NCI-H1436 treated with DMSO at 0.1 percent for 48 hours (cell line): ENCODE results near the gene SLC18A3.

Experiments
- DNase-seq: peaks from one replicate; lab custom pipeline; 2025; lab: John Stamatoyannopoulos, UW

SLC18A3 gene

DNA sequence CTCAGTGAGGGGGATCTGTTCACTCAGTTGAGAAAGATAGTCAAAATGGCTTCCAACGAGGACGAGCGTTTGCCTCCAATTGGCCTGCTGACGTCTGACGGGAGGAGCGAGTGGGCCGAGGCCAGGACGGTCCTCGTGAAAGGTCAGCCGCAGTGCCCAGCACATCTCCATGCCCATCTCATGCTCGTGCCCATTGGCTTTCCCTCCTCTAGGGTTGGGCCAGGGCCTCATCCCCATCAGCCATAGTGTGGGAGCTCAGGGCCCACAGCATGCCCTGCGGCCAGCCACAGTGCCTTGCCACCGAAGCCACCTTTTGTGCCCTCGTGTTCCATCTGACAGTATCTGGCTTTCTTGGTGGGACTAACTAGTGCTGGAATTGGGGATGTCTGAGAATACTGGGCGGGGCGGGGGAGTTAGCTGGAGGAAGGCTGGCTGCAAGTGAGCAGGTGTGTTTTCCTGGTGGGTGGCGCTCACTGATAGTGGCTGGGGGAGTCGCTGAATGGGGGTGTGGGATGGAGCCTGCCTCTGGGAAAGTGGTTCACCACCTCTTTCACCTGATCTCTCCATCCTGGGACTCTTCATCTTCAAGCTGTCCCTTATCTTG is 17.6 kb downstream of the SLC18A3 start:
- DNase-seq: no peak

DNA sequence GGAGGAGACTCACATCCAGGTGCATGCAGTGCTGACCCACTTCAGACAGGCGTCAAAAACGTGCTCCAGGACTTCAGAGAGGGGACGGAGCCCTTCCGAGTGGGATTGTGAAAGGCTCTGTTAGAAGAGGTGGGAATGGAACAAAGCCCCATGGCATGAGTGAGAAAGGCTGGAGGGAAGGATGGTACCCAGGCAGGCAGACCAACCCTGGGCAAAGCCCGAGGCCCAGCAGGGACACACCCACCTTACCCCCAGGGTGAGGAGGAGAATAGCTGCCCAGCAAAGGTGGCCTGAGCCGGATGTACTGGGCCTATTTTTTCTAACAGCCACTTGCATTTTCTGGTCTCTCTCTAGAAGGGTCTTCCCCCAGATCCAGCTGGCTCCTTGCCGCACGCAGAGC is 18.5 kb downstream of the SLC18A3 start:
- DNase-seq: no peak

DNA sequence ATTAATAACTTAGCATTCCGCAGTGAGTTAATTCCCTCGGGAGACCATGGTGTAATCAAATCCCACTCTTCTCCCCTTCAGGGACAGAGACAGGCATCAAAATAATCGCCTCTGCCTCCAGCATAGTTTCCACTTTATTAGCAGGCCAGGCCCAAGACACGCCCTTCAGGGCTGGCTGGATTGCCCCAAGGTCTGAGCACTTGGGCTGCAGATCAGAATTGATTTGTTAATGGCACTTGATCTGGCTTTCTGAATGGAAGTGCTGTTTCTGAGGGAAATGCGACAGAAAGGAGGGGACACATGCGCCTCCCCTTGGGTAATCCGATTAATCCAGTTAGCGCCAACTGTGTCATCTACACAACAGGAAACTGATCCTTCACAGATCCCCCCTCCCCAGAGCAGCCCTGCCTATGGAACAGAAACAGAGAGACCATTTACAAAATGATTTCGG is 19.3 kb downstream of the SLC18A3 start:
- no peak for DNase-seq

- DNase-seq: no peak
These were observed 21.9 kb downstream of the SLC18A3 start for GRCh38 chr10:49631975-49632374.

DNA sequence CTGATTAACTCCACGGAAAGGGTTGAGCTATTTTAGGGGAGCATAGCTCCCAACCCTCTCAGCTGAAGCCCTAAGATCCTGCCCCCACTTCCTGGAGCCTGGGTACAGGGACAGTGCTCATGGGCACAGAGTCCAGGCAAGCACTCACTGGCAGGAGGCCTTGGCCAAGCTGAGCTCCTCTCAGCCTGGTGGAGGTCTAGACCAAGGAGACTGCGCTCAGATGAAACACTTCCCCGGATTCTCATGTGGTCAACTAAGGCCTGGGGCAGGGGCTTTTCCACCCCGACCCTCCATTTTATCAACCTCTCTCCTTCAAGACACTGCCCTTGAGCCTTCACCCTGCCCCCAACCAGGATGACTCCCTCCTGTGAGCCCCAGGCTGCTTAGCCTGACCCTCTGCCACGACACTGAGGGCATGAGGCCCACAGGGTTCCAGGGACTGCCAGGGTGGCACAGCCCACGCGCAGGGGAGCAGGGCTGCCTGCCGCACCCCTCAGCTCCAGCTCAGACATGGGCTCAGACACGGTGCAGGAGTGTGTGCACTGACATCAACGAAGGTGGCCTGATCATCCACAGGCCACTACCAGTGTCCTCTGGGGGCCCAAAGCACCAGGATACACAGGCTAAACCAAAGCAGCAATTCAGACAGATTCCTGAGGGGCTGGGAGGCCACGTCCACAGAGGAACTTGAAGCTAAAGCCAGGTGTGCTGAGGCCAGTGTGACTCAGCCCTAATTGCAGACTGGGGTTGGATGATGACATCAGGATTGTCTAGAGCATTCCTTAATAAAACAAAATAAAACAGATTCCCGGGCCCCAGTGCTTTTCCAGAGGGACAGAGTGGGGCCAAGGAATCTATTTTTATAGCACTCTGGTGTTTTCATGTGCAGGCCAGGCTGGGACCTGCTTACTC is 22.6 kb downstream of the SLC18A3 start:
- DNase-seq: no peak

DNA sequence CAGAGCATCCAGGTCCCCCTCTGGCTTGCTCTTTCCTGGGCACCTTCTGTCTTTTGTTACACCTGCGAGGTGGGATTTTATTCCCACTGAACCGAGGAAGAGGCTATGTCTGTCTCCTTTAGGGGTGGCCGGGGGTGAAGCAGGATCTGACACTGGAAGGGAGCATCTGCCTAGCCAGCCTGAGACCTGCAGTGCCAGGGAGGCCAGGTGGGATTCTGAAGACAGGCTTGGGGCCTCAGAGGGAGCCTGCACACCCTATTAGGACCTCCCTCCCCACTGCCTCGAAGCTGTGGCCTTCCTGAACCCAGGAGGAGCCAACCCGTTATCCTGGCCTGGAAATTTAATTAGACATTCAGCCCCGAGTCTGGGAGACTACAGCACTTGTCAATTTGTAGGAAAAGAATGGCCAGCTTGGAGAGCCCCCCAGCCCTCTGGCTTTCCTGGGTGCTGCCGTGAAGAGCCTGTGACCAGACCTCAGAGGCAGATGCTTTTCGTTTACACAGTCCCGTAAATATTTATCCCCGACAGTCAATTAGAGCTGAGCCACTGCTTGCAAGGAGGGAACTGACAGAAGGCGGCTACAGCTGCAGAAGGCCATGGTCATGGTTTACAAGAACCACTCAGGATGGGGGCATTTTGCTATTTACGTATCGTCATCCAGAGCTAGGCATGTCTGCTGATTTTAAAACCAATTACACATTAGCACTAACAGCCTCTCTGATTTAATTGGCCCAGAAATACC is 23.4 kb downstream of the SLC18A3 start:
- no peak for DNase-seq

GRCh38 chr10:49634069-49634660 is 24.1 kb downstream of the SLC18A3 start:
- DNase-seq: no peak

DNA sequence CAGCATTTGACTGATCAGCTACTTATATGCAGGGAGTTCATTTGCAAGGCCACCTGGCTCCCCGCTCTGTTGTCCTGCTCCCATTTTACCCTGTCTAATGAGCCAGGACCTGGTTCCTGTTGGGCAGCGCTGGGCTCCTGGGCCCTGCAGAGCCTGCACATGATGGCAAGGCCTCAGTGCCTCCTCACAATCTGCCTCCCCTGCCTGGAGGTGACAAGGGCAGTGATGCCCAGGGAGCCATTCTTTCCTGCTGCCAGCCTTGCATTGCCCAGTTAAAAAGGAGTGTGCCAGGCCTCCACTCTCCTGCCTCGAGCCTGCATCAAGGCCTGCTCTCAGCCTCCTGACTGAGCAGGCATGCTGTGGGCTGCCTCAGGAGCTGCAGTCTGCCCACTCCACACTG is 32.2 kb downstream of the SLC18A3 start:
- DNase-seq: no peak

DNA sequence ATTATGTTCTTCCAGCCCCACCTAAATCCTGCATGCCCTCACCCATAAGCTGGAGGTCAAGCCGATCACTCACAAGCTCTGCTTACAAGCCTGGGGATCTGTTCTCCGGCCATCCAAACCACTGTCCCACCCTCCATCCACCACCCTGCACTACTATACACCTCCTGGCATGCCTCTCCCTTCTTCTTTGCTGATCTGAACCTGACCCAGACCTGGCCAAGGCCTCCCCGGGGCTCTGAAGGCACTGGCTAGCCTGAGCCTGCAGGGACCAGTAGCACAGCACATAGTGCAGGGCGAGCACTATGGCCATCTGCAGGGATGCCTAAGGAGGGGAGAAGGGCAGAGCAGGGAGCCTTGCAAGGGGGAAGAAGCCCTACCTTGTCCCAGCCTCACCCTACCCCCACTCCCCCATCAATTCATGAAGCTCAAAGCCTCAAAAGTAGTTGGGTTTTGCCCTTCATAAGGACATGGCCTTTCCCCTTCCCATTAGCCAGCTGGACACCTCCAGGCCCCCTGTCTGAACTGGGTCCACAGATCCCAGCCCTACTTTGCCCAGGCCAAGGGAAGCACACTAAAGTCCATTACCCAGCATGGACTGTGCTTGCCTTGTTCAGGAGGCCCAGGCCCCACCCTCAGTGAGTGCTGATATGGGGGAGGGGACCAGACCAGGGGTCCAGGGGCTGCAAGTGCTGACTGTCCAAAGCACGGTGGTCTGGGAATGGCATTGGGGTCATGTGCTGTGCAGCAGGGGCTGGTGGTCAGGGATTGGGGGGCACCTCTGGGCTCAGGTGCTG is 33.3 kb downstream of the SLC18A3 start:
- DNase-seq: no peak

- no peak for DNase-seq
These were observed 34.0 kb downstream of the SLC18A3 start for GRCh38 chr10:49644035-49644646.

GRCh38 chr10:49645417-49645816 is 35.3 kb downstream of the SLC18A3 start:
- no peak for DNase-seq

- DNase-seq: no peak
These were observed 36.1 kb downstream of the SLC18A3 start for GRCh38 chr10:49645871-49646870.

DNA sequence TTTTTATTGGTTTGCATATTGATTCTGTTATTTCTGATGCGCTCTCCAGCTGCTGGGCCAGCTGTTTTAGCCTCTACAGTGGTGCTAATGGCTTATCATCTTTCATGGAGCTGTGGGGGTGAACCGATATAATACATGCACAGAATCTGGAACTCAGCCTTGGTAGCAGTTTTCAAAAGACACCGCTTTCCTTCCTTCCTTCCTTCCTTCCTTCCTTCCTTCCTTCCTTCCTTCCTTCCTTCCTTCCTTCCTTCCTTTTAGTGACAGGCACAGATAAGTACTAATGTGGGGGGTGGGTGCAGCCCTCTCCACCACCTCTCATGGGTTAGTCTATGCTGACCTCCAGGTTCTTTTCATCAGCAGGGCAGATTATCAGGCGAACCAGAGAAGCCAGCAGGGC is 37.4 kb downstream of the SLC18A3 start:
- DNase-seq: no peak

GRCh38 chr10:49647985-49648795 is 38.1 kb downstream of the SLC18A3 start:
- DNase-seq: no peak

DNA sequence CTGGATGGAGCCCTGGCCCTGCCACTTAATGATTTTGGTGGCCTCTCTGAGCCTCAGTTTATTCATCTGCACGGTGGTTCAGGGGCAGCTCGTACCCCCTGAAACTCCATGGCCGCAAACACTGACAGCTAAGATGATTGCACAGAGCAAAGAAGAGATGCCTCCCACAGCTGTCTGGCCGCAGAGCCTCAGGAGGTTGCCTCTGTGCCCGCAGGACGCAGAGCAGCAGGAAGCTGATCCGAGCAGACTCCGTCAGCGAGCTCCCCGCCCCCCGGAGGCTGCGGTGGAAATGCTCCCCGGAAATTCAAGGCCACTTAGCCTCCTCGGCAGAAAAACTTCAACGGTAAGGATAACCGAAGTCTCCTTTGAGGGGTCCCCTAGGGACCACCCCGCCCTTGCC is 39.2 kb downstream of the SLC18A3 start:
- no peak for DNase-seq

DNA sequence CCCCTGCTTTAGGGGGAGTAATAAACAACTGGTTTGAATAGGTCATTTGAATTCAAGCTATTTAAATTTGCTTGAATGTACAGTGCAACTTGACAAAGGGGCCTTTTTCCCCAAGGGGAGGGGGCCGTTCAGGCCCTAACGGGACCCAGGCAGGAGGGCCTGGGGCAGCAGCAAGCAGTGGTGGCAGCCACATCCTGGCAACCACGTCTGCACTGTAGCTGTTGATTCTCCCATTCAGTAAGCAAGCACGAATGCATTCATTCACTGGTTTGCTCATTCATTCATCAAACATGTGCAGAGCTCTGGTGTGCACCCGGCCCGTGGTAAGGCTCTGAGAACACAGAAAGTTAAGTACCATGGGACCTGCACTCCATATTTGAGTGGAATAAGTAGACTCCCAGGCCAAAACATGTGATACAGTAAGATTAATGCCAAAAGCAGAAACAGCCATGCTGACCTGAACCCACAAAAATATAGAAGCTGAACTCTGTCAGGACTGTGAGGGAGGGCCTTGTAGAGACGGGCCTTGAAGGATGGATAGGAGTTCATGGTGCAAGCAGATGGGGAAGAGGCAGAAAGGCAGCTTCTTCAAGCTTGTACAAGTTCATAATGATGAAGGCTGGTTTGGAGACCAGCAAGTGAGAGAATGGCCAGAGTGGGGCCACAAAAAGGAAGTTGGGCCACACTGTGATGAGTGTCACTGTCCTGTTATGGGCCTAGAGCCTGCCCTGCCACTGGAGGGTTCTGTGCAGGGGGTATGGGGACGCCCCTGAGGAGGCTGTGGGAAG is 40.0 kb downstream of the SLC18A3 start:
- DNase-seq: no peak

DNA sequence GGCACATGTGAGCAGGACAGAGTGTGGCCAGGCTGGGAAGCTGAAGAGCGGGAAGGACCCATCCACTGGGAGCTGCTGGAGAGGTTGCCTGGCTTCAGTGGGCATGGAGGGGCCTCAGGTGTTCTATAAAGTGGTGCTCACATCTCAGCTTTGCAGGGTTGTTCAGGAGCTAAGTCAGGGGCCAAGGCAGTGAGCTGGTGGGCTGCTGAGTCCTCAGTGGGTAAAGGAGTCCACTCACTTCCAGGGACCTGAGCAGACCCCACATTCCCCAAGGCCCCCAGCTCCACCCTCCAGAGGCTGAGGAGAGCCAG is 40.6 kb downstream of the SLC18A3 start:
- no peak for DNase-seq
